ENCODE results near the gene BEND3.
"Not testable (repeated sequence)": the region's sequence is repeated elsewhere in the genome, so short reads cannot be mapped to it uniquely, and the experiment has no call there.

Gene BEND3

DNA sequence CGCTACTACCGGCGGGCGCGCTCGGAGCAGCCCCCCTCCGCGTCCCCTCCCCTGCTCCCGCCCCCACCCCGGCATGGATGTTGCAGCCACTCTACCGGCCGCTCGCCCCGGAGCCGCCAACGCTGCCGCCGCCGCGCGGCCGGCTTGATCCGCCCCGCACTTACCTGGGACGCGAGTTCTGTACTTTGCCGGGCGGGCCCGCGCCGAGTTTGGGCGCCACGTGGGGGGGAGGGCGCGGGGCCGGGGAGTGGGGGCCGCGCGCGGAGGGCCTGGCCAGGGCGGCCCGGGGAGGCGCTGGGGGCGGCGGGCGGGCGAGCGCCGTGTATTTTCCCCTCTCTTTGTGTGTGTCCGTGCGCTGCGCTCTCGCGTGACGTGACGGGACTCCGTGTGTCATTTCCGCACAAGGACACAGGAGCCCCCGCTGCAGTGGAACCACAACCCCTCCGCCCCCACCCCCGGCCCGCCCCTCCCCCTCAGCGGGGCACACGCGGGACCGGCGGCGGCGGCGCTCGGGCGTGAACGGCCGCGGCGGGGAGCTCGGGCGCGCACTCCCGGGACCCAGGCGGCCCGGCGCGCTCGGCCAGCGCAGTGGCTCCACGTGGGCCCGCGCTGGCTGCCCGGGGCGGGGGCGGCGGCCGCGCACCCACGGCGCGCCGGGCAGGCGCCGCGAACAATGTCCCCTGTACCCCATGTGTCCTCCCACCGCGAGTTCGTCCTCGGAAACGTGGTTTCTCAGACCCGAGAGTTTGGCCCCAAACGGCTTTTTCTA lies at the start of gene BEND3:
TSS of gene BEND3 (minus strand) at position 590 of the 769 bp plus-strand sequence. CDS start 16,230 bp downstream, outside the sequence.
- DNase-seq (ENCODE audit: low read depth): peak; percentile 16

DNA sequence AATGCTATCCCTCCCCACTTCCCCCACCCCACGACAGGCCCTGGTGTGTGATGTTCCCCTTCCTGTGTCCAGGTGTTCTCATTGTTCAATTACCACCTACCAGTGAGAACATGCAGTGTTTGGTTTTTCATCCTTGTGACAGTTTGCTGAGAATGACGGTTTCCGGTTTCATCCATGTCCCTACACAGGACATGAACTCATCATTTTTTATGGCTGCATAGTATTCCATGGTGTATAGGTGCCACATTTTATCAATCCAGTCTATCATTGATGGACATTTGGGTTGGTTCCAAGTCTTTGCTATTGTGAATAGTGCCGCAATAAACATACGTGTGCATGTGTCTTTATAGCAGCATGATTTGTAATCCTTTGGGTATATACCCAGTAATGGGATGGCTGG lies 49.0 kb upstream of the BEND3 start:
- DNase-seq (ENCODE audit: low read depth): not testable (repeated sequence)

DNA sequence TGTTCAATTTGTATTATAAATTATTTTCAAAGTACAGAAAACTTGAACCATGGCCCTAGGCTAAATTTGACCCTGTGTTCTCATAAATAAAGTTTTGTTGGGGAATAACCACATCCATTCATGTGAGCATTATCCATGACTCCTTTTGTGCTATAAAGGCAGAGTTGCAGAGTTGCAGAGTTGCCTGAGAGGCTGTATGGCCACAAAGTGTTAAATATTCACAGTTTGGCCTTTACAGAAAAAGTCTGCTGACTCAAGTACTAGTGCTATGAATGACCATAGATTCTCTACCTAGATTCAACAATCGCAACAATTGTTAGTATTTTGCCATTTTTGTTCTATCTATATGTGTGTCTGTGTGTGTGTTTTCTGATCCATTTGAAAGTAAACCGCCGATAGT lies 46.2 kb upstream of the BEND3 start:
- no peak for DNase-seq (ENCODE audit: low read depth)

DNA sequence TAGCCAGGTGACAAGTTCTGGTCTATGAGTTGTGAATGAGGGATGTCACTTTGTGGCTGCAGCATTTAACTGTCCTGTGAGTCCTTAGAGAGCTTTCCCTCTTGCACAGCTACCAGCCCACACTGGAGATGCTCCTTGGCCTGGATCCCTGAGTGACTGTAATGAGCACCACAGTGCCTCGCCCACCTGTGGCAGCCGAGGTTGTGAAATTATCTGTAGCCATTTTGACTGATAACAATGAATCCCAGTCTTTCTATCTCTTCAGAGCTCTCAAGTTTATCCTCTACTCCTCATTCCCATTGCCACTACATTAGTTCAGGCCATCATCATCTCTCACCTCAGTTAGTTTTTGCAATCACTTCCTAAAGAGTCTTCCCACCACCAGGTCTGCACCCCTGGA lies 41.3 kb upstream of the BEND3 start:
- DNase-seq (ENCODE audit: low read depth): no peak

DNA sequence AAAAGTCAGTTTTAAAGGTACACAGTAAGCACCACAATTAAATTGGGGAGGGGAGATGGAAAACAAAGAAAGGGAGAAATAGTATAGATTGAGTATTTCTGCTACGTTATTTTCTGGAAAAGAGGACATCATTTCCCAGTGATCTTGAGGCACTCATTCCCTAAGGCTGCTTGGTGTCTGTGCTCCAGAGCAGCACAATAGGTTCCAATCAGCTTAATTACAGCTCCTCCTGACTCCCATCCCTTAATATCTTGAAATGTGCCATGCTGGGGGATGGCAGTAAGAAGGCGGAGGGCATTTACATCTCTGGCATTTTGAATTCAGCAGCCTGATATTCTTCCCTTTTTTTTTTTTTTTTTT lies 39.5 kb upstream of the BEND3 start:
- DNase-seq (ENCODE audit: low read depth): no peak

DNA sequence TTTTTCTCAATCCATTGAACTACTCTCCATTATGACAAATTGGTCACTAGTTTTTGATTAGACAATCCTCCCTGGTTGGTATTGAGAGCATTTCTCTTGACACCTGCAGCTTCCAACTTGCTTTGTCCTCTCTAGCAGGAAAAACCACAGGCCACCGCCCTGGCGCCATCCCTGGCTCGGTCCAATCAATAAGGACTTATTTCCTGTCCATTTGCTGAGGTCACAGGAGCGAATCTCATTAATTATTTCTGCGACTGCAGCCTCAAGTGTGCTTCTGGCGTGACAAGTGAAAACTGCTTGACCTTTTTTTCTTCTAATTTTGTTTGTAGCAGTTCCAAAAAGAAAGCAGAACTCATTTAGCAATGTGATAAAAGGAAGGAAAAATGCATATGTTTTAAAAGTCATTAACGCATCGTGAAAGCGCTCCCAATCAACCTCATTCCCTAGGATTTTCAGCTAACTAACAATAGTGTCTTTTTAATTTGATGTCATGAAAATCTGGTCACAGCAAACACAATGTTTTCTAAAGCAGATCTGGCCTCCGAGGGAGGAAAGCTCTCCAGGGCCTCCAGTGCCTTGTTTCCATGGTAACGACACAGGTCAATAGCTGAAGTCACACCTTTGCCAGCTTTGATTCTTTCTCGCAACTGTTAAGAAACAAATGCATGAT lies 39.0 kb upstream of the BEND3 start:
- DNase-seq (ENCODE audit: low read depth): no peak

DNA sequence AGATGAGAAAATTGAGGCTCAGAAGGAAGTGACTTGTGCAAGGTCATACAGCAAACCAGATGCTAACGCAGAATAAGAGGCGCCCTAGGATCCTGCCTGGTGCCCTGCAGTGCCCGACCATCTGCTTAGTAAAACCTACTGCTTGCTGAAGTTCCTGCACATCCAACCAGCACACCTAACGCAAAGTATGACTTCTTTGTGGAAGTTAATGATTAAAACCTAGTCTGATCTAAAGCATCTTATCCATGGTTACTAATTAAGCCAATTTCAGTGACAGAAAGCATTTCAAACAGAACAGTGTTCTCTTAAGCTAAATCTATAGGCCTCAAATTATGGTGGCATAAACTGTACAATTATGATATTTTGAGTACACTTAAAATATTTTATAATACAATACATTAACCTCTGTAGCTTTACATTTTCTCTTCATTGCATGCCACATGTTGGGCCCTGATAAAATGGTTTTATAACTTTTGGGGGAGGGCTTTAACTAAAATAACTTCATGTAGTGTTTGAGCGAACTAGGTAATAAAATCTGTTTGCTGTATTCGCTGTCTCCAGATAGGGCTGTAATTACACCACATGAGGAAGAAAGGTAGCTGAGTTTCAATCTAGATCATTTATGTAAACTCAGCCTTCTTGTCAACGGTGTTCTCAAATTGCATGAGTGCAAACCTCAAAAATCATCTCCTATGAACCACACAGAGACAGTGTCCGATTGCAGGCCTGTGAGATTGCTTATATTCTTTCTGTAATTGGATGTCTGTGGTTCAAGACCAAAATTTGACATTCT lies 37.5 kb upstream of the BEND3 start:
- peak; percentile 76 for DNase-seq (ENCODE audit: low read depth)

DNA sequence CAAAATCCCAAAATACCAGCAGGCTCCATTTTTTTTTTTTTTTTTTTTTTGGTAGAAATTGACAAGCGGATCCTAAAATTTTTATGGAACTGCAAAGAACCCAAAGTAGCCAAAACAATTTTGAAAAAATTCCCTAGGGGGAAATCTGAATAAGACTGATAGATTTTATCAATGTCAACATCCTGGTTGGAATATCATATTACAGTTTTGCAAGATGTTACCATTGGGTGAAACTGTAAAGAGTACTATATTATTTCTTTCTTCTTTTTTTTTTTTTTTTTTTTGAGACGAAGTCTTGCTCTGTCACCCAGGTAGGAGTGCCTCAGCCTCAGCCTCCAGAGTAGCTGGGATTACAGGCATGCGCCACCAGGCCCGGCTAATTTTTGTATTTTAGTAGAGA lies 29.4 kb upstream of the BEND3 start:
- DNase-seq (ENCODE audit: low read depth): peak; percentile 10

DNA sequence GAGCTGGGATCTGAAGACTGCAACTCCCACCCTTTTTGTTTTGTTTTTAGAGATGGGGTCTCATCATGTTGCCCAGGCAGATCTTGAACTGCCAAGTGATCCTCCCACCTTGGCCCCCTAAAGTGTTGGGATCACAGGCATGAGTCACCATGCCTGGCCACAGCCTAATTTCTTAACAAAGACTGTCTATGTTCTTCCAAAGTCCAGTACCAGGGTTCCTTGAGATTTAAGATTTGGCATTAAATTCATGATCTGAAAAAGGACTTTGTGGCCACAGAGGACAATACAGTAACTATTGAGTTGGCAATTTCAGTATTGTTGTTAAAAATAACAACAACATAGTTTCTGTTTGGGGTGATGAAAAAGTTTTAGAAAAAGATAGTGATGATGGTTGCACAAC lies 28.7 kb upstream of the BEND3 start:
- DNase-seq (ENCODE audit: low read depth): peak; percentile 4

DNA sequence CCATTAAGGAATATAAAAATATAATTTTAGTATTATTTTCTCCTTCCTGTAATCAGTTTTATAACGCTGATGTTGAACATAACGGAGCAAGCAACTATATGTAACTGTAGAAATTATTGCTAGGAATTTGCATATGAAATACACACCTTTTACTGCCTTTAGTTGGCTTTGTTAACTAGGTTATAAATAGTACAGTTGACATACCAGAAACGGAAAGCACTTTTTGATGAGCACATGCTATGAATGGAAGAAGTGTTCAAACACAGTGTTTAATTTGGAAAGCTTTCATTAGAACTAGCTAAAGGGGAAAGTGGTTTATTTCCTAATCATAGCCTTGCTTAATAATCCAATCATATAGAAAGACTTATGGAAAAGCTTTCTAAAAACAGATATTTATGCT lies 25.3 kb upstream of the BEND3 start:
- DNase-seq (ENCODE audit: low read depth): no peak

DNA sequence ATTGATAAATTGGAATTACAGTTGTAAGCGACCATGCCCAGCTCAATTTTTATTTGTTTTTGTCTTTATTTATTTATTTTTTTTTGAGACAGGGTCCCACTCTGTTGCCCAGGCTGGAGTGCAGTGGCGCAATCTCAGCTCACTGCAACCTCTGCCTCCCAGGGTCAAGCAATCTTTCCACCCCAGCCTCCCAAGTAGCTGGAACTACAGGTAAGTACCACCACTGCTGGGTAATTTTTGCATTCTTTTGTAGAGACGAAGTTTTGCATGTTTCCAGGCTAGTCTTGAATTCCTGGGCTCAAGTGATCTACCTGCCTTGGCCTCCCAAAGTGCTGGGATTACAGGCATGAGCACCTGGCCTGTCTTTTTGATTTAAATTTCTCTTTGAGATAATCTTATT lies 21.0 kb upstream of the BEND3 start:
- not testable (repeated sequence) for DNase-seq (ENCODE audit: low read depth)

DNA sequence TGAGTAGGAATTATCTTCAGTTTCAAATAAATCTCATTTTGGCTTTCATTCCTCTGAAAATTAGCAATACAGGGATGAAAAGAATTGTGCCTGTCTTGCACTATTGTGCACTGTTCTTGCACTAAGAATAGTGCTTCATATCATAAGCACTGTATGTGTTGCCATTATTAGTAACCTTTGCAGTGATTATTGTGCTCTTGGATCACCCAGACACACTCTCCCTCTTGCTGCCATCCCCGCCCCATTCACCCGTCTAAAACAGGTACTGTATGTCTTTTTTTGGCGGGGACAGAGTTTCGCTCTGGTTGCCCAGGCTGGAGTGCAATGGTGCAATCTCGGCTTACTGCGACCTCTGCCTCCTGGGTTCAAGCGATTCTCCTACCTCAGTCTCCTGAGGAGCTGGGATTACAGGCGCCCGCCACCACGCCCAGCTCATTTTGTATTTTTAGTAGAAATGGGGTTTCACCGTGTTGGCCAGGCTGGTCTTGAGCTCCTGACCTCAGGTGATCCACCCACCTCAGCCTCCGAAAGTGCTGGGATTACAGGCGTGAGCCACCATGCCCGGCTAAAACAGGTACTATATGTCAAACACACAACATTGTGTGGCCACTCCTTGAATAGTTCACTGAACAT lies 19.8 kb upstream of the BEND3 start:
- DNase-seq (ENCODE audit: low read depth): not testable (repeated sequence)

DNA sequence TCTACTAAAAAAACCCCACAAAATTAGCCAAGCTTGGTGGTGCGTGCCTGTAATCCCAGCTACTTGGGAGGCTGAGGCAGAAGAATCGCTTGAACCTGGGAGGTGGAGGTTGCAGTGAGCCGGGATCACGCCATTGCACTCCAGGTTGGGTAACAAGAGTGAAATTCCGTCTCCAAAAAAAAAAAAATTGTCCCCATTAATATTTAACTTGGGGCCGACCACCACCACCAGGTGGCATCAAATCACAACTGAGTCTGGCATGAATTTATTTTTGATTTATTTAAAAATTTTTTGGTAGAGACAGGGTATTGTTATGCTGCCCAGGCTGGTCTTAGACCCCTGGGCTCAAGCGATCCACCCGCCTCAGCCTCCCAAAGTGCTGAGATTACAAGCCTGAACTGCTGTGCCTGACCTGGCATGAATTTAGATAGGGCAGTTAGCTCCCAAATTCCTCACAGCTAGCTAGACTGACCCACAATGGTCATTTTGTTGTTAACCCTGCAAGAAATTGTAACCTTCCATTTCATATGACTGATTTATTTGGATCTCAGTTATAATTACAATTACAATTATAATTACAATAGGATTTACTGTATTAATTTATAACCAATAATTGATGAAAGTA lies 17.1 kb upstream of the BEND3 start:
- peak; percentile 26 for DNase-seq (ENCODE audit: low read depth)

DNA sequence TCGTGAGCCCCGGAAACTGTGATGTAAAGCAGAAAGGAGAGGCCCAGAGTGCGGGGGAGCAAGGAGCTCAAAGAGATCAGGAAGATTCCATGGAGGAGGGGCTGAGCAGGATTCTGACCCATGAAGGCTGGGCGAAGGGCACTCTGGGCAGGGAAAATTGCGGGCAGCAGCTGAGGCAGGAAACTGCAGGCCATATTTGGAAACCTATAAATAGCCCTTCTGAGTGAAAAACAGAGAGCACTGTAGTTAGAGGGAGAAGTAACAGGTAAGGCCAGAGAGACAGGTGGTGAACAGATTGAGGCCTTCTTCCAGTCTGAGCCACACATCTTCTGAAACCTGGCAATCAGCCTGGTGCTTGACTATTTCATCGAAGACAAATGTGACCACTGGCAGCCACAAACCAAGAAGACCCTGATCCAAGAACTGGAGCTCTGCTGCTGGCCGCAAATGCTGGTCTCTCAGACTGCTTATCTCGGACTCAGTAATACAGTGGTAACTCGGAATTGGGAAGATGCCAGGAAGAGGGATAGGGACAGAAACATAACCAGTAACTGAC lies 14.1 kb upstream of the BEND3 start:
- no peak for DNase-seq (ENCODE audit: low read depth)

DNA sequence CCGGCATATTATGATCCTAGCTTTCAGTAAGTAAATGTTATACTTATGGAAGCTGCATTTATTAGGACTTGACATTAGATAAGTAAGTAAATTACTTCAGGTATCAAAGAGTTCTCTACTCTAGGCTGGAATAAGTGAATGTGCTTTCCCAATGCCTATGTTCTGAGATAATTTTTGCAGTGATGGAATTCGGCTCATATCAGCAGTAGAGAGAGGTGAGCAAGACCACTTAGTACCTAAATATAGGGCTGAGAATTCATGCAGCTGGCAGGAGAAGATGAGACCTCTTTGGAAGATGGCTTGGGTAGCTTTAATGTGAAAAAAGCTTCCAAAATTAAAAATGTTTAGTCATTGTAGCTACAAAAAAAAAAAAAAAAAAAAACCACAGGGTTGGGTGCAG lies 13.3 kb upstream of the BEND3 start:
- DNase-seq (ENCODE audit: low read depth): peak; percentile 10

DNA sequence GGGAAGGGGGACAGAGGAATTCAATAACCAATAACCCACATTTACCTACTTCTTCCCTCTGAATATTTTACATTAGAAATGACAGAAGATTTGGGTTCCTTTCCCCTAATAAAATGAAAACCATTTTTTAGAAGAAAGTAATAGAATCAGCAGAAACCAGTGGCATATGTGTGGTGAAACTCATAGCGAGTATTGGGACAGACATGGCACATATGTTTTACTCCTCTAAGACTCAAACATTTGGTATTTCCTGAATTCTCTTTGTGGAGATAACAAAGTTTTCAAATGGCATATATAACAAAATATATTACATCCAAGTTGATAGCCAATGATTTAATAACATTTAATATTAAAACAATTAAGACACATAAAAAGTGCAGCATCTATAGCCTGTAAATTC lies 12.9 kb upstream of the BEND3 start:
- DNase-seq (ENCODE audit: low read depth): peak; percentile 71

DNA sequence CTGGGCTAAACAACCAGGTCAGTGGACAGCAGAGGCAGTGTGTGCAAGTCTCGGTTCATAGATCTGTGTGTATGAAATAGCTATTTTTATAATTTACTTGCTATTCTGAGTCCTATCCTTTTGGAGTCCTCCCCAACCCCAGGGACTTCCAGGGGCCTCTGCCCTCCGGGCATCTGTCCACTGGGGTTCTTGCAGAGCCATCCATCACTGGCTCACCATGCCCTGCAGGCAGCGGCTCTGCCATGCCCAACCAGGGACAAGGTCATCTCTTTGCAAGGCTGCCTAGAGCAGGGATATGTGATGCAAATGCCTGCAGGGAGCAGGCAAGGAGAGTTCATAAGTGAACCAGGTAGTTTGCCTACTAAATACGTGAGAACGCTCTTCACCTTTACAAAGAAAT lies 10.5 kb upstream of the BEND3 start:
- DNase-seq (ENCODE audit: low read depth): no peak

DNA sequence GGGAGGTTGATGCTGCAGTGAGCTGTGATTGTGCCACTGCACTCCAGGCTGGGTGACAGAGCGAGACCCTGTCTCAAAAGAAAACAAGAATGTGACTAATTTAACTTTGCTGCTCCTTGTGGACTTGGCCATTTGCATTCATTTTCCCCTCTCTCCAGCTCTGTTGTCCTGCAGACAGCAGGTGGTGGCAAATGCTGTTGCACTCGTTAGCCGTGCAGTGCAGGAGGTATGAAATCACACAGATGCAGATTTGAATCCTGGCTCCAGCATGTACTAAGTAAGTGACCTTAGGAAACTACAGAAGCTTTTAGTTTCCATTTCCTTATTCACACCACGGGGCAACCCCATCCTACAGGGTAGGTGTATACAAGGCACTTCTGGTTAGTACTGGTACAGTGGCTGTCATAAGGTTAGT lies 9.6 kb upstream of the BEND3 start:
- DNase-seq (ENCODE audit: low read depth): no peak

DNA sequence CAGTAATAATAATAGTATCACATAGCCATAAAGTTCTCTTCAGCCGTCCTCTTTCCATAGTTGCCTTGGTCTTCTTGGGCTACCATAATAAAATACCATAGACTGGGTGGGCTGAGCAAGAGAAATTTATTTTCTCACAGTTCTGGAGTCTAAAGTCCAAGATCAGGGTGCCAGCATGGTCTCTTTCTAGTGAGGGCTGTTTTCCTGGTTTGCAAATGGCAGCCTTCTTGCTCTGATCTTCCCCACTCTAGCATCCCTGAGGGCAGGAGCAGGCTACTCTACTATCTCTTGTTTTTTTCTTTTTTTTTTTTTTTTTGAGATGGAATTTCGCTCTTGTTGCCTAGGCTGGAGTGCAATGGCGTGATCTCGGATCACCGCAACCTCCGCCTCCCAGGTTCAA lies 8.2 kb upstream of the BEND3 start:
- DNase-seq (ENCODE audit: low read depth): no peak

DNA sequence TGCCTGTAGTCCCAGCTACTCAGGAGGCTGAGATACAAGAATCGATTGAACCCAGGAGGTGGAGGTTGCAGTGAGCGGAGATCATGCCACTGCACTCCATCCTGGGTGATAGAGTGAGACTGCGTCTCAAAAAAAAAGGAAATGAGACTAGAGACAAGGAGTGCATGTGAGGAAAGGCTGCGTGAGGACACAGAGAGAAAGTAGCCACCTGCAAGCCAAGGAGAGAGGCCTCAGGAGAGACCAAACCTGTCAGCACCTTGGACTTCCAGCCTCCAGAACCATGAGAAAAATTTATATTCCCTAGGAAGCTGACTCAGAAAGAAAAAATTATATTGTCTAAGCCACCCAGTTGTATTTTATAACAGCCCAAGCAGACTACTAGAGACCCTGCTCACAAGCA lies 7.4 kb upstream of the BEND3 start:
- no peak for DNase-seq (ENCODE audit: low read depth)

DNA sequence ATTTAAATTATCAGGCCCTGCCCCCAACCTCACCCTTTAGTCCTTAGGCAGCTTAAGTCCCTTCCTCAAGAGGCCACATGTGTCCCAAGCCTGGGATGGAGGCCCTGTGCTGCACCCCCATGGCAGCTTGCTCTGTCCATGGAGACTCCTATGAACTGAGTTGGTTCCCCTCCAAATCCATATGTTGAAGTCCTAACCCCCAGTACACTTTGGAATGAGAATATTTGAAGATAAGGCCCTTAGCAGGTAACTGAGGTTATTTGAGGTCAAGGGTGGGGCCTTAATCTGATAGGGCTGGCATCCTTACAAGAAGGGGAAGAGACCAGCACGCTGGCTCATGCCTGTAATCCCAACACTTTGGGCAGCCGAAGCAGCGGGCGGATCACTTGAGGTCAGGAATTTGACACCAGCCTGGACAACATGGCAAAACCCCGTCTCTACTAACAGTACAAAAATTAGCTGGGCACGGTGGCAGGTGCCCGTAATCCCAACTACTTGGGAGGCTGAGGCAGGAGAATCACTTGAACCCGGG lies 6.7 kb upstream of the BEND3 start:
- DNase-seq (ENCODE audit: low read depth): no peak

All from iris pigment epithelial cell (primary cell).